Thyroid gland (tissue), 4 donors: Measurements from ENCODE around the gene PPP1R3F. TPM values are rescaled to one million over a fixed set of nuclear protein-coding genes. Genes with fewer than 3 reads are reported as not detected.
A peak's percentile ranks its signal among the peaks of the same experiment; 100 is the strongest.
"Not testable (repeated sequence)": the region's sequence is repeated elsewhere in the genome, so short reads cannot be mapped to it uniquely, and the experiment has no call there.

Experiments
- DNase-seq, 2 donors: peaks; one replicate each; pipeline ENCODE4 v3.0.0-alpha.2; 2019
- H3K27ac ChIP-seq, 3 donors: fragments of 200-600 bp; sonication (generic); 1 replicate in 2 of 3; 2 replicates in 1 of 3; pipeline ENCODE4 v1.5.1; 2016 to 2019; ENCODE audit warnings: mild to moderate bottlenecking in 1 of 3, moderate library complexity in 1 of 3
- H3K27me3 ChIP-seq: fragments of 200-600 bp; sonication (generic); one replicate; pipeline ENCODE4 v1.5.1; 2019
- H3K36me3 ChIP-seq, 2 donors: fragments of 200-600 bp; sonication (generic); one replicate each; pipeline ENCODE4 v1.5.1; 2016 to 2019
- H3K4me1 ChIP-seq, 2 donors: fragments of 200-600 bp; sonication (generic); one replicate each; pipeline ENCODE4 v1.5.1; 2017 to 2019
- H3K4me3 ChIP-seq, 3 donors: fragments of 200-600 bp; sonication (generic); replicated peaks in 1 of 3; 1 replicate in 2 of 3; 2 replicates in 1 of 3; pipeline ENCODE4 v1.5.1; 2016; ENCODE audit warnings: mild to moderate bottlenecking in 1 of 3
- H3K9me3 ChIP-seq: fragments of 200-600 bp; sonication (generic); one replicate; pipeline ENCODE4 v1.5.1; 2017
- POLR2A ChIP-seq, 2 donors: fragments of 450-650 bp; IDR thresholded peaks; one replicate each; pipeline ENCODE4 v1.6.1; 2017; ENCODE audit warnings: antibody characterized with exemption in 2 of 2, mild to moderate bottlenecking in 2 of 2, moderate library complexity in 1 of 2
- WGBS, 2 donors: methylation state at CpG; one replicate each; pipeline ENCODE4 v1.1.5; 2017; 5-methylcytosine and 5-hydroxymethylcytosine counted together
- intact Hi-C: fragments of 100-400 bp; cut with DNase I; formaldehyde crosslinking; loops from one replicate; pipeline ENCODE4 v1.15.1; 2023
- total RNA-seq, 4 donors: library from RNA; depleted of rRNA; stranded (reverse); fragments of >200 nt; gene quantifications; one replicate each; pipeline ENCODE4 v1.2.3, GENCODE V29; 2016
- TF ChIP-seq, protein P1 (sequence below), 6 experiments: fragments of 200-600 bp in 3 of 6; fragments of 450-650 bp in 3 of 6; sonication (generic) in 3 of 6; IDR thresholded peaks; one replicate each; pipeline ENCODE4 v1.5.1; 2016 to 2019; ENCODE audit warnings: antibody characterized with exemption in 6 of 6, mild to moderate bottlenecking in 2 of 6, inconsistent platforms in 1 of 6, moderate library complexity in 1 of 6

Gene PPP1R3F
- total RNA-seq, 4 donors from 2014 or later = 7.7 to 15.7 (median 12.5) TPM

DNA sequence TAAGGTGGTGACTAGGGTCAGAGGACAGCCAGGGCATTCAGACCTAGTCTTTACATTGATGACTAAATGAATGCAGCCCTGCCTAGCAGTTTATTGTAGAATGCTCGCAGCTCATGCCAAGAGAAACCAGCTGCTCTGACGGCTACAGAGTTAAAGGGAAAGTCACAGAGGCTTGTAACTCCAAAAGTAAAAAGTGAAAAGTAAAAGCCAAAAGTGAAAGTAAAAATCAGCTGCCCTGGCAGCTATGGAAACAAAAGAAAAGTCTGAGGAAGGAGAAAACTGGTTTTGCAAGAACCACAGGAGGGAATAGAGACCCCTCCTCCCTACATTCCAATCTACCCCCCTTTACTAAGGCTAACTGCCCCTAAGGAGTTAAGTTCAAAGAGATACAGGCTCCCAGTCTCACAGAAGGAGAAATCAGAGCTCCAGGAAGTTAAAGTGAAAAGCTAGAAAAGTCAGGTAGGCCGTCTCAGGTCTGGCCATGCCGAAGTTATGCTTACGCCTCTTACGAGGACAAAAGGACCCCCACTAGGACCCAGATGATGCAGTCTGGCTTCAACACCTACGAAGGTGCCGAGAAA is 39.9 kb downstream of the PPP1R3F start:
- intact Hi-C loops = no loop called here
- Histone ChIP-seq H3K9me3 (no peaks in the 10 kb centered on the region), H3K36me3 (no peaks in the 10 kb centered on the region), H3K4me1 (no peaks in the 10 kb centered on the region), H3K27me3 (no peaks in the 10 kb centered on the region), H3K27ac (peak overlapping the region; percentile 52 to 85 (median 54)), H3K4me3 (peak overlapping the region in 2 of 3 donors; percentile 7 to 32)
- peak; percentile 20 to 33 for DNase-seq
- 5 to 8% methylated on average over 8 of the region's 8 CpGs for WGBS, 2 donors
- TF ChIP-seq POLR2A (IDR thresholded peaks at IDR 0.05) = no peak
- TF ChIP-seq, protein P1, sequence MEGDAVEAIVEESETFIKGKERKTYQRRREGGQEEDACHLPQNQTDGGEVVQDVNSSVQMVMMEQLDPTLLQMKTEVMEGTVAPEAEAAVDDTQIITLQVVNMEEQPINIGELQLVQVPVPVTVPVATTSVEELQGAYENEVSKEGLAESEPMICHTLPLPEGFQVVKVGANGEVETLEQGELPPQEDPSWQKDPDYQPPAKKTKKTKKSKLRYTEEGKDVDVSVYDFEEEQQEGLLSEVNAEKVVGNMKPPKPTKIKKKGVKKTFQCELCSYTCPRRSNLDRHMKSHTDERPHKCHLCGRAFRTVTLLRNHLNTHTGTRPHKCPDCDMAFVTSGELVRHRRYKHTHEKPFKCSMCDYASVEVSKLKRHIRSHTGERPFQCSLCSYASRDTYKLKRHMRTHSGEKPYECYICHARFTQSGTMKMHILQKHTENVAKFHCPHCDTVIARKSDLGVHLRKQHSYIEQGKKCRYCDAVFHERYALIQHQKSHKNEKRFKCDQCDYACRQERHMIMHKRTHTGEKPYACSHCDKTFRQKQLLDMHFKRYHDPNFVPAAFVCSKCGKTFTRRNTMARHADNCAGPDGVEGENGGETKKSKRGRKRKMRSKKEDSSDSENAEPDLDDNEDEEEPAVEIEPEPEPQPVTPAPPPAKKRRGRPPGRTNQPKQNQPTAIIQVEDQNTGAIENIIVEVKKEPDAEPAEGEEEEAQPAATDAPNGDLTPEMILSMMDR (IDR thresholded peaks at IDR 0.05) = no peak

DNA sequence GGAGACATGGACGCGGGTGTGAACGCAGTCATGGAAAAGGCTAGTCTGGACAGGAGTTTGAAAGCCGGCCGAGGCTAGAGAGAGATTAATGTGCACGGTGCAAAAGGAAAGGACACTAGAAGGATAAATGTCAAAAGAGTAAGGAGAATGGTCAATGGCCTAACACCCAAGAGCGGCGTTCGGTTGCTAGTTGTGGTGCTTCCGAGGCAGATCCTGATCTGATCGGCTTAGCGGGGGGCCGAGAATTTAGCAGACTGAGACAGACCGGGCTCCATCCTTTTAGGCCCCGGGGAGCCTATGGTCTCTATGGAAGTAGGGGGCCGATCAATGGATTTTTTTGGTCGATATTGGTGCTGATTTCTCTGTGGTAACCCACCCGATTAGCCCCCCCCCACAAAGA is 40.8 kb downstream of the PPP1R3F start:
- no peaks in the 10 kb centered on the region for H3K9me3 ChIP-seq
- 47 to 64% methylated on average over 18 of the region's 18 CpGs for WGBS, 2 donors
- H3K36me3 ChIP-seq = no peaks in the 10 kb centered on the region
- no peak overlapping the region for H3K4me3 ChIP-seq
- TF ChIP-seq POLR2A (IDR thresholded peaks at IDR 0.05) = no peak
- TF ChIP-seq, protein P1 (IDR thresholded peaks at IDR 0.05) = no peak
- H3K27me3 ChIP-seq = no peaks in the 10 kb centered on the region
- peak overlapping the region; percentile 52 to 85 (median 54) for H3K27ac ChIP-seq
- DNase-seq = no peak
- intact Hi-C loops = no loop called here
- H3K4me1 ChIP-seq = no peaks in the 10 kb centered on the region

DNA sequence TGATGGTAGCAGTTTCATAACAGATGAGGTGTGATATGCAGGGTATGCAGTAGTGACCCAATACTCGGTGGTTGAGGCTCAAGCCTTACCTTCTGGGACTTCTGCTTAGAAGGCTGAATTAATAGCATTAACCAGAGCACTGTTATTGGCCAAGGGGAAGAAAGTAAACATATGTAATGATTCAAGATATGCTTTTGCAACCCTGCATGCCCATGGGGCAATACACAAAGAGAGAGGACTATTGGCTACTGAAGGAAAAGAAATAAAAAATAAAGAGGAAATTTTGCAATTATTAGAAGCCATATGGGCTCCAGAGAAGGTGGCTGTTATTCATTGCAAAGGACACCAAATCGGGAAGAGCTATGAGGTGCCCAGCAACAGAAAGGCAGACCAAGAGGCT is 42.6 kb downstream of the PPP1R3F start:
- TF ChIP-seq POLR2A (IDR thresholded peaks at IDR 0.05) = no peak
- TF ChIP-seq, protein P1 (IDR thresholded peaks at IDR 0.05) = no peak
- H3K36me3 ChIP-seq = no peaks in the 10 kb centered on the region
- WGBS, 2 donors = 83 to 86% methylated on average over 2 of the region's 2 CpGs

DNA sequence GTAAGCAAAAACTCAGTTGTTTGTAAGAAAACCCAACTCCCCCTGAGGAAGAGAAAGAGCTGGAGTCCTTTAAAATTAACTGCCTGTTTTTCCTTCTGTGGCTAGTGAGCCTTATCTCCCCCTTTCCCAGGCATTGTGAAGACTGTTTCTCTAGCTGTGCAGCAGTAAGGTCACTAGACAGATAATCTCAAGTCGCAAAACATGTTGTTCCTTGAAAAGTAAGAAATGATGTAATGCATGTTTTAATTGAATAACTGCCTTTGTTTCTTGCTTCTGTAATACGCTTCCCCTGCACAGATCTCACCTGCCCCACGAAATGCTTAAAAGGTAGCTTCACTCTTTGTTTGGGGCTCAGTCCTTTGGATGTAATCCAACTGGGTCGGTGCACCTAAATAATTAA is 46.5 kb downstream of the PPP1R3F start:
- Histone ChIP-seq H3K27ac (no peak overlapping the region), H3K4me1 (no peaks in the 10 kb centered on the region), H3K27me3 (no peaks in the 10 kb centered on the region), H3K36me3 (no peaks in the 10 kb centered on the region), H3K4me3 (no peak overlapping the region), H3K9me3 (no peaks in the 10 kb centered on the region)
- intact Hi-C loops = no loop called here
- WGBS, 2 donors = 57 to 68% methylated on average over 4 of the region's 4 CpGs
- no peak for DNase-seq
- TF ChIP-seq, protein P1 (IDR thresholded peaks at IDR 0.05) = no peak
- no peak for TF ChIP-seq POLR2A (IDR thresholded peaks at IDR 0.05)

More for the DNA sequence above, 42.6 kb downstream of the PPP1R3F start:
- no peak overlapping the region for H3K27ac ChIP-seq
- no peaks in the 10 kb centered on the region for H3K9me3 ChIP-seq
- intact Hi-C loops = no loop called here
- DNase-seq = no peak
- H3K27me3 ChIP-seq = no peaks in the 10 kb centered on the region
- H3K4me1 ChIP-seq = no peaks in the 10 kb centered on the region
- no peak overlapping the region for H3K4me3 ChIP-seq

DNA sequence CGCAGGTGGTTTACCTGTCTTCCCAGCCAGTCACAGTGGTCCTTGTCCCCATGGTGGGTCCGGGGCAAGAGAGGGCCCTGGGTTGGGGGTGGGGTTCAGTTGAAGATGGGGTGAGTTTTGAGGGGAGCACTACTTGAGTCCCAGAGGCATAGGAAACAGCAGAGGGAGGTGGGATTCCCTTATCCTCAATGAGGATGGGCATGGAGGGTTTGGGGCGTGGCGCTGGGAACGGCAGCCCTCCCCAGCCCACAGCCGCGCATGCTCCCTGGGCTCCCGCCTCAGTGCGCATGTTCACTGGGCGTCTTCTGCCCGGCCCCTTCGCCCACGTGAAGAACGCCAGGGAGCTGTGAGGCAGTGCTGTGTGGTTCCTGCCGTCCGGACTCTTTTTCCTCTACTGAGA is 52.1 kb downstream of the PPP1R3F start, which contains the start of gene GAGE12J:
Gene GAGE12J (plus strand): TSS at position 301 of the 400 bp plus-strand sequence. CDS start 1,157 bp downstream, outside the sequence.
- H3K9me3 ChIP-seq, DNase-seq, H3K27ac ChIP-seq, intact Hi-C loops, H3K4me3 ChIP-seq, H3K36me3 ChIP-seq, H3K27me3 ChIP-seq, H3K4me1 ChIP-seq: not testable (repeated sequence)
- WGBS, 2 donors = 100% methylated on average over 1 of the region's 16 CpGs; no CpG with 5 or more reads in 1 of the 2 donors

DNA sequence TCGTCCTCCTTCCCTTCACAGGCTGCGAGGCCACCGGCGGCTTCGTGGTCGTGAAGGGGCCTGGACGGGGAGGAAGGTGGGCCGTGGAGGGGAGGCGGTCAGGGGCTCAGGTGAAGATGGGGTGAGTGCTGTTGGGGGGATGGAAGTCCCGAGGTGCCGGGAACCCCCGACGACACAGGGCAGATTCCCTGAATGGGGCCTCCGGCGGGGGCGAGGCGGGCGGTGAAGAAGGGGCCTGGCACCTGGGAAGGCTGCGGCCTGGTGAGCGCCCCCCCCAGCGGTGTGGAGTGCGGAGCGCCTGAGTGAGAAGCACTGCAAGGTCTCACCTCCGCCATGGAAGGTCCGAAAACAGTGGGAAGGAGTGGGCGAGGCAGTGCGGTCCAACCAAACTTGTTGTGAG is 52.7 kb downstream of the PPP1R3F start:
- H3K27ac ChIP-seq, H3K27me3 ChIP-seq, intact Hi-C loops, DNase-seq, H3K9me3 ChIP-seq, H3K4me1 ChIP-seq, H3K36me3 ChIP-seq, H3K4me3 ChIP-seq: not testable (repeated sequence)
- WGBS, 2 donors = no CpG with 5 or more reads among the region's 27 CpGs

DNA sequence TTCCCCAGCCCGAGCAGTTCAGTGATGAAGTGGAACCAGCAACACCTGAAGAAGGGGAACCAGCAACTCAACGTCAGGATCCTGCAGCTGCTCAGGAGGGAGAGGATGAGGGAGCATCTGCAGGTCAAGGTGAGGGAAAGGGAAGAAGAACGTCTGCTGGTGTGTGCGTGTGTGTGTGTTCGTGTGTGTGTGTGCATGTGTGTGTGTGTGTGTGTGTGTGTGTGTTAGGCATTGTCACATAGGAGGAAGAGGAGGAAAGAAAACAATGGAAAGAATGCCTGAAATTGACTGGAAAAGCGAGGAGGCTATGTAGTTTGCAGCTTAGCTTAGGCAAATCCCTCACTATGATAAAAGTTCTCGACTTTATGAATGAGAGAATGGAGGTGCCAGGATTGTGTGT is 54.1 kb downstream of the PPP1R3F start:
- H3K4me3 ChIP-seq, intact Hi-C loops, H3K27me3 ChIP-seq, H3K4me1 ChIP-seq, H3K27ac ChIP-seq, H3K36me3 ChIP-seq, H3K9me3 ChIP-seq, DNase-seq: not testable (repeated sequence)
- 82% methylated on average over 4 of the region's 7 CpGs; no CpG with 5 or more reads in 1 of the 2 donors for WGBS, 2 donors

DNA sequence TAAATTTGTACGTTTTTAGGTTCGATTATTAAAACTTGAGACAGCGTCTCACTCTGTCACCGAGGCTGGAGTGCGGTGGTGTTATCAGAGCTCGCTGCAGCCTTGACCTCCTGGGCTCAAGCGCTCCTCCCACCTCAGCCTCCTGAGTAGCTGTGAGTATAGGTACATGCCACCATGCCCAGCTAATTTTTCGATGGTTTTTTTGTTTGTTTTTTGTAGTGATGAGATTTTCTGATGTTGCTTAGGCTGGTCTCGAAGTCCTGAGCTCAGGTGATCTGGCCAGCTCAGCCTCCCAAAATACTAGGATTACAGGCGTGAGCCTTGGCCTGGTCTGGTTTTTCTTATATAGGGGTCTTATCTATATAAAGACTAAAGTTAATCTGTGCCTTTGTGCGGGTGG is 60.8 kb downstream of the PPP1R3F start:
- H3K9me3 ChIP-seq, H3K27ac ChIP-seq, DNase-seq, H3K4me1 ChIP-seq, H3K4me3 ChIP-seq, H3K27me3 ChIP-seq, H3K36me3 ChIP-seq, intact Hi-C loops: not testable (repeated sequence)
- WGBS, 2 donors = 83 to 94% methylated on average over 2 to 6 of the region's 11 CpGs

DNA sequence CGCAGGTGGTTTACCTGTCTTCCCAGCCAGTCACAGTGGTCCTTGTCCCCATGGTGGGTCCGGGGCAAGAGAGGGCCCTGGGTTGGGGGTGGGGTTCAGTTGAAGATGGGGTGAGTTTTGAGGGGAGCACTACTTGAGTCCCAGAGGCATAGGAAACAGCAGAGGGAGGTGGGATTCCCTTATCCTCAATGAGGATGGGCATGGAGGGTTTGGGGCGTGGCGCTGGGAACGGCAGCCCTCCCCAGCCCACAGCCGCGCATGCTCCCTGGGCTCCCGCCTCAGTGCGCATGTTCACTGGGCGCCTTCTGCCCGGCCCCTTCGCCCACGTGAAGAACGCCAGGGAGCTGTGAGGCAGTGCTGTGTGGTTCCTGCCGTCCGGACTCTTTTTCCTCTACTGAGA is 61.7 kb downstream of the PPP1R3F start, which contains the start of gene GAGE13:
Gene GAGE13 (plus strand): TSS at position 301 of the 400 bp plus-strand sequence. CDS start 1,156 bp downstream, outside the sequence.
- H3K9me3 ChIP-seq, H3K4me3 ChIP-seq, DNase-seq, H3K27ac ChIP-seq, H3K4me1 ChIP-seq, intact Hi-C loops, H3K27me3 ChIP-seq, H3K36me3 ChIP-seq: not testable (repeated sequence)
- no CpG with 5 or more reads among the region's 16 CpGs for WGBS, 2 donors
